CD4-positive, alpha-beta T cell (primary cell): ENCODE measurements around the gene DHRS1. TPM values are rescaled to one million over a fixed set of nuclear protein-coding genes. Genes with fewer than 3 reads are reported as not detected.

Experiments used
- ATAC-seq: fragments of 200-7000 bp; cut with Tn5 transposase; one replicate; pipeline ENCODE4 v1.10.0; 2022; ENCODE audit warnings: mild to moderate bottlenecking; ENCODE audit not compliant: poor library complexity
- CTCF ChIA-PET: fragments of 350-600 bp; sonication (Branson Sonifier 250); formaldehyde crosslinking; loops from one replicate; lab custom pipeline; 2021; ENCODE audit warnings: antibody characterized with exemption, inconsistent platforms; lab: Charles Lee
- POLR2A ChIA-PET: fragments of 350-600 bp; sonication (Branson Sonifier 250); formaldehyde crosslinking; loops from one replicate; lab custom pipeline; 2021; ENCODE audit warnings: antibody characterized with exemption, inconsistent platforms; lab: Charles Lee
- DNase-seq, 14 experiments: peaks; one replicate each; pipeline ENCODE4 v3.0.0-alpha.2; 2013 to 2020; ENCODE audit warnings: mixed read lengths in 2 of 14
- H3K27ac ChIP-seq, 2 donors: one replicate each; pipeline versions ENCODE4 v1.5.1 to v1.7.0; 2013; ENCODE audit warnings: low read length in 2 of 2, low read depth in 1 of 2, mild to moderate bottlenecking in 1 of 2
- H3K27me3 ChIP-seq, 2 experiments: 1 replicate in 1 of 2; 2 replicates in 1 of 2; pipeline versions ENCODE4 v1.6.1 to v1.7.0; 2013; ENCODE audit warnings: low read length in 2 of 2, control low read depth in 1 of 2, mild to moderate bottlenecking in 1 of 2, moderate library complexity in 1 of 2; ENCODE audit not compliant: insufficient read depth in 2 of 2, control insufficient read depth in 1 of 2
- H3K36me3 ChIP-seq: one replicate; pipeline ENCODE4 v1.6.1; 2013; ENCODE audit warnings: low read length, control low read depth; ENCODE audit not compliant: insufficient read depth
- H3K4me1 ChIP-seq: one replicate; pipeline ENCODE4 v1.6.1; 2013; ENCODE audit warnings: low read length, control low read depth; ENCODE audit not compliant: insufficient read depth
- H3K4me3 ChIP-seq: one replicate; pipeline ENCODE4 v1.5.1; 2013; ENCODE audit warnings: mild to moderate bottlenecking, low read length, moderate library complexity
- H3K9me3 ChIP-seq, 2 experiments: 1 replicate in 1 of 2; 2 replicates in 1 of 2; pipeline versions ENCODE4 v1.6.1 to v1.7.0; 2013; ENCODE audit warnings: low read length in 2 of 2, mild to moderate bottlenecking in 2 of 2, control low read depth in 1 of 2, moderate library complexity in 1 of 2; ENCODE audit not compliant: control insufficient read depth in 1 of 2, insufficient read depth in 1 of 2
- H3K27ac Mint-ChIP-seq: one replicate; pipeline ENCODE4 v1.8.0; 2020; ENCODE audit warnings: mixed read lengths
- H3K27me3 Mint-ChIP-seq: one replicate; pipeline ENCODE4 v1.8.0; 2021; ENCODE audit warnings: mixed read lengths
- H3K36me3 Mint-ChIP-seq: one replicate; pipeline ENCODE4 v1.8.0; 2021; ENCODE audit warnings: low read depth, mixed read lengths
- H3K4me1 Mint-ChIP-seq: one replicate; pipeline ENCODE4 v1.8.0; 2021; ENCODE audit warnings: low read depth, mixed read lengths
- H3K4me3 Mint-ChIP-seq: one replicate; pipeline ENCODE4 v1.8.0; 2020; ENCODE audit warnings: mild to moderate bottlenecking, mixed read lengths
- H3K9me3 Mint-ChIP-seq: one replicate; pipeline ENCODE4 v1.8.0; 2020; ENCODE audit warnings: mixed read lengths
- intact Hi-C, 2 experiments: fragments of 100-400 bp; cut with DNase I in 1 of 2; cut with micrococcal nuclease in 1 of 2; formaldehyde crosslinking; loops; one replicate each; pipeline versions ENCODE4 v1.15.1 to v1.9.0; 2023 to 2025; cut with DNase I, micrococcal nuclease
- total RNA-seq, 174 experiments: library from RNA in 2 of 174; stranded (reverse) in 2 of 174; gene quantifications; one replicate each; pipeline ENCODE4 v1.2.3 and lab custom pipeline; 2021 to 2026
- TF ChIP-seq, protein P1 (sequence below): fragments of 200-600 bp; IDR thresholded peaks from one replicate; pipeline ENCODE4 v1.8.0; 2022; ENCODE audit warnings: antibody characterized with exemption, mild to moderate bottlenecking

The DHRS1 gene
- total RNA-seq, 2 experiments from 2014 or later, result 21.5 to 23.5 TPM

DNA sequence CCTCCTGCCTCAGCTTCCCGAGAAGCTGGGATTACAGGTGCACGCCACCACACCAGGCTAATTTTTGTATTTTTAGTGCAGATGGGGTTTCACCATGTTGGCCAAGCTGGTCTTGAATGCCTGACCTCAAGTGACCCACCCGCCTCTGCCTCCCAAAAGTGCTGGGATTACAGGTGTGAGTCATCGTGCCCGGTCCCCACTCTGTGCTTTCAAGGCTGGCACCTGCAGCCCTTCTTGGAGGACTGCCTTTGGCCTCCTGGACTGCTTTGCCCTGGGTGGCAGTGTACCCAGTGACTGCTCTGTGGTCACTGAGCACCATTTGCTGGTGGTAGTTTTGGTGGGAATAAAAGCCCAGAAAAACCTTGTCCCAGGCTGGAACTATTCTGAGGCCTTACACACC is 12.6 kb downstream of the DHRS1 start:
- H3K36me3 ChIP-seq, result peaks cover 26% of the 10 kb centered on the region
- no peak overlapping the region for H3K4me3 ChIP-seq
- Mint-ChIP-seq H3K27ac (no peak overlapping the region), H3K27me3 (no peaks in the 10 kb centered on the region), H3K4me3 (no peak overlapping the region), H3K36me3 (peaks cover 26% of the 10 kb centered on the region), H3K4me1 (no peaks in the 10 kb centered on the region), H3K9me3 (no peaks in the 10 kb centered on the region)
- H3K27ac ChIP-seq, result no peak overlapping the region
- DNase-seq (no peak), ATAC-seq (no peak)
- intact Hi-C loops, result no loop called here
- TF ChIP-seq, protein P1, sequence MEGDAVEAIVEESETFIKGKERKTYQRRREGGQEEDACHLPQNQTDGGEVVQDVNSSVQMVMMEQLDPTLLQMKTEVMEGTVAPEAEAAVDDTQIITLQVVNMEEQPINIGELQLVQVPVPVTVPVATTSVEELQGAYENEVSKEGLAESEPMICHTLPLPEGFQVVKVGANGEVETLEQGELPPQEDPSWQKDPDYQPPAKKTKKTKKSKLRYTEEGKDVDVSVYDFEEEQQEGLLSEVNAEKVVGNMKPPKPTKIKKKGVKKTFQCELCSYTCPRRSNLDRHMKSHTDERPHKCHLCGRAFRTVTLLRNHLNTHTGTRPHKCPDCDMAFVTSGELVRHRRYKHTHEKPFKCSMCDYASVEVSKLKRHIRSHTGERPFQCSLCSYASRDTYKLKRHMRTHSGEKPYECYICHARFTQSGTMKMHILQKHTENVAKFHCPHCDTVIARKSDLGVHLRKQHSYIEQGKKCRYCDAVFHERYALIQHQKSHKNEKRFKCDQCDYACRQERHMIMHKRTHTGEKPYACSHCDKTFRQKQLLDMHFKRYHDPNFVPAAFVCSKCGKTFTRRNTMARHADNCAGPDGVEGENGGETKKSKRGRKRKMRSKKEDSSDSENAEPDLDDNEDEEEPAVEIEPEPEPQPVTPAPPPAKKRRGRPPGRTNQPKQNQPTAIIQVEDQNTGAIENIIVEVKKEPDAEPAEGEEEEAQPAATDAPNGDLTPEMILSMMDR, result no peak
- ChIA-PET CTCF (no interaction called here), POLR2A (no interaction called here)
- no peaks in the 10 kb centered on the region for H3K9me3 ChIP-seq
- H3K27me3 ChIP-seq, result no peaks in the 10 kb centered on the region
- peaks cover 5% of the 10 kb centered on the region for H3K4me1 ChIP-seq

DNA sequence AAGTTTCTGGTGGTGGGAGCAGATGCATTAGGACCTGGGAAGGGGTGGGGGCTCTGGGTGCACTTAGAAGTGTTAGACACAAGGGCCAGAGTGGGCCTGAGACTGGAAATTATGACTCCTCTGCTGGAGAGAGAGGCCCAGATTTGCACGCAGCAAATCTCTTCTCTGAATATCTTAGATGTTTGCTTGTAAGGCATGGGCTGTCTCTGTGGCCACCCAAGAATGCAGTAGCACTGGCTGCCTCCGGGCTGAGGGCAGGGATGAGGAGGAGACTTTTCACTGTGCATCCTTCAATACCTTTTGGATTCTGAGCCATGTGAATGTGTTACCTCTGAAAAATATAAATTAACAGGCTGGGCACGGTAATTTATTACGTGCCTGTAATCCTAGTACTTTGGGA is 14.2 kb downstream of the DHRS1 start:
- Histone ChIP-seq H3K4me3 (no peak overlapping the region), H3K36me3 (peaks cover 10% of the 10 kb centered on the region), H3K4me1 (peaks cover 6% of the 10 kb centered on the region), H3K27me3 (no peaks in the 10 kb centered on the region), H3K9me3 (no peaks in the 10 kb centered on the region), H3K27ac (no peak overlapping the region)
- POLR2A ChIA-PET, result no interaction called here
- intact Hi-C loops, result no loop called here
- TF ChIP-seq, protein P1, result no peak
- H3K4me3 Mint-ChIP-seq, result no peak overlapping the region
- peaks cover 12% of the 10 kb centered on the region for H3K36me3 Mint-ChIP-seq
- no peak for ATAC-seq
- CTCF ChIA-PET, result no interaction called here
- H3K27me3 Mint-ChIP-seq, result no peaks in the 10 kb centered on the region
- DNase-seq, result no peak
- H3K9me3 Mint-ChIP-seq, result no peaks in the 10 kb centered on the region
- H3K4me1 Mint-ChIP-seq, result peaks cover 1% of the 10 kb centered on the region
- H3K27ac Mint-ChIP-seq, result no peak overlapping the region

DNA sequence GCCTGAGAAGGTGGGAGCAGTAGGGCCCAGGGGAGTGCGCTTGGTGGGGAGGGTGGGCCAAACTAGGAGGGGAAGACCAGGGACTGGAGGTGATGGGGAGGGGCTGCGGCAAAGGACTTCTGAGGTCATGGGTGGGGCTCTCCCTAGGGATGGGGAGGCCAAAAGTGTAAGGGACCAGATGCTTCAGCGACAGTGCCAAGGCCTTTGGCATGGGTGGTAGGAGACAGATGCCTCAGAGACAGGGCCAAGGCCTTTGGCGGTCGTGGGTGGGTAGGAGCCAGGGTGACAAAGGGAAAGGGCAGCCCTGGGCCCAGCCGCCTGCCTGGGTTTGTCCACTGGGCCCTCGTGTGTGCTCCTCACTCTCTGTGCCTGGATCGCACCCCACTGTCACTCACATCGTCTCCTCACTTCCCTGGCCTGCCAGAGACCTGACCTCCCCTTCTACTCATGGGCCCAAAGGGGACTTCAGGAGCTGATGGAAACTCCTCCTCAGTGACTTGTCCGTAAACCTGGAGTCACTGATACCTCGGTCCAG is 15.0 kb downstream of the DHRS1 start:
- TF ChIP-seq, protein P1, result no peak
- no peaks in the 10 kb centered on the region for H3K9me3 Mint-ChIP-seq
- Histone ChIP-seq H3K36me3 (peaks cover 3% of the 10 kb centered on the region), H3K4me3 (no peak overlapping the region), H3K9me3 (no peaks in the 10 kb centered on the region), H3K4me1 (peaks cover 10% of the 10 kb centered on the region), H3K27ac (no peak overlapping the region), H3K27me3 (no peaks in the 10 kb centered on the region)
- intact Hi-C loops, result no loop called here
- H3K27me3 Mint-ChIP-seq, result no peaks in the 10 kb centered on the region
- DNase-seq (no peak), ATAC-seq (no peak)
- CTCF ChIA-PET, result no interaction called here
- no peak overlapping the region for H3K27ac Mint-ChIP-seq
- no peak overlapping the region for H3K4me3 Mint-ChIP-seq
- H3K36me3 Mint-ChIP-seq, result peaks cover 4% of the 10 kb centered on the region
- peaks cover 9% of the 10 kb centered on the region for H3K4me1 Mint-ChIP-seq
- POLR2A ChIA-PET, result interaction anchor here (0.5 kb wide), 1 partner anchor 40 kb away, joined by 4 read pairs; no protein-coding TSS in a partner anchor
